C4-2B (cell line): Measurements from ENCODE around the gene SCRG1.
A peak's percentile ranks its signal among the peaks of the same experiment; 100 is the strongest.

ENCODE experiments used
- H3K27ac ChIP-seq: fragments of 450-650 bp; 2 replicates; pipeline ENCODE4 v1.5.1; 2017
- ZFX ChIP-seq: fragments of 450-650 bp; IDR thresholded peaks from 2 replicates; pipeline ENCODE4 v1.6.1; 2017
- TF ChIP-seq, protein P1 (sequence below): fragments of 450-650 bp; conservative IDR thresholded peaks from 2 replicates; pipeline ENCODE4 v1.5.1; 2017; ENCODE audit warnings: mild to moderate bottlenecking

SCRG1 gene

DNA sequence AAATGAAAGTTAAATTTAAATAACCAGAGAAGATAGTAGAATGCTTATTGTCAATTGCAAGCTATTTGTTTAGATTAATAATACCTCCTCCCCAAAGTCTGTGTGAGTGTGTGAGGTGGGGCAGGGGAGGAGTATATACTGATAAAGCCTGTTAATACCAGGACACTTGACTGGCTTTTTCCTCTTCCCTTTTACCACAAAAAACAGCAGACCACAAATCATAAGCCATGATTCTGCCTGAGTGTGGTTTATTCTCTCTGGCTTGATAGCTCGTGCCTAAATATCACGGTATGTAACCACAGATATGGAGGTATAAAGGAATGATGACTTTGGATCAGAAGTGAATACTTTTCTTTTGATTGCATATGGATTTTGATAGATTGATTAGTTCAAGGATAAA is 21.9 kb upstream of the SCRG1 start:
- no peak overlapping the region for H3K27ac ChIP-seq
- TF ChIP-seq, protein P1, sequence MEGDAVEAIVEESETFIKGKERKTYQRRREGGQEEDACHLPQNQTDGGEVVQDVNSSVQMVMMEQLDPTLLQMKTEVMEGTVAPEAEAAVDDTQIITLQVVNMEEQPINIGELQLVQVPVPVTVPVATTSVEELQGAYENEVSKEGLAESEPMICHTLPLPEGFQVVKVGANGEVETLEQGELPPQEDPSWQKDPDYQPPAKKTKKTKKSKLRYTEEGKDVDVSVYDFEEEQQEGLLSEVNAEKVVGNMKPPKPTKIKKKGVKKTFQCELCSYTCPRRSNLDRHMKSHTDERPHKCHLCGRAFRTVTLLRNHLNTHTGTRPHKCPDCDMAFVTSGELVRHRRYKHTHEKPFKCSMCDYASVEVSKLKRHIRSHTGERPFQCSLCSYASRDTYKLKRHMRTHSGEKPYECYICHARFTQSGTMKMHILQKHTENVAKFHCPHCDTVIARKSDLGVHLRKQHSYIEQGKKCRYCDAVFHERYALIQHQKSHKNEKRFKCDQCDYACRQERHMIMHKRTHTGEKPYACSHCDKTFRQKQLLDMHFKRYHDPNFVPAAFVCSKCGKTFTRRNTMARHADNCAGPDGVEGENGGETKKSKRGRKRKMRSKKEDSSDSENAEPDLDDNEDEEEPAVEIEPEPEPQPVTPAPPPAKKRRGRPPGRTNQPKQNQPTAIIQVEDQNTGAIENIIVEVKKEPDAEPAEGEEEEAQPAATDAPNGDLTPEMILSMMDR: no peak
- TF ChIP-seq ZFX: no peak

DNA sequence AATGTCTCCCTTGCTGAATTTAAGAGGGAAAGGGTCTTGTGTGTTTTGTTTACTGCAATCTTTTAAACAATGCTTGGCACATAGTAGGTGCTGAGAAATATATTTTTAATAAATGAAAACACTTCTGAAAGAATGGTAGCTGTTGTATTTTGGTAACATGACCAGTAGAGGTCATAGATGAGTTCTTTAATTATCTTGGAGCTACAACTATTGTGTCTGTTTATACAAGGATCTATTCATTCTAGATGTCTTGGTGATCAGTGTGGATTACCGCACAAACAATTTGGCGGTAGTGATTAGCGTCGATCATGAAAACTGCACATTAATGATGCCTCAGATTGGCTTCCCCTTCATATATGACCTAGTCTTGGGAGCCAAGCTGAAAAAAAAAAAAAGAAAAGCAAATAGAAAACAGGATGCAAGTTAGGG is 21.4 kb upstream of the SCRG1 start:
- TF ChIP-seq ZFX: no peak
- TF ChIP-seq, protein P1: peak; percentile 74
- no peak overlapping the region for H3K27ac ChIP-seq

DNA sequence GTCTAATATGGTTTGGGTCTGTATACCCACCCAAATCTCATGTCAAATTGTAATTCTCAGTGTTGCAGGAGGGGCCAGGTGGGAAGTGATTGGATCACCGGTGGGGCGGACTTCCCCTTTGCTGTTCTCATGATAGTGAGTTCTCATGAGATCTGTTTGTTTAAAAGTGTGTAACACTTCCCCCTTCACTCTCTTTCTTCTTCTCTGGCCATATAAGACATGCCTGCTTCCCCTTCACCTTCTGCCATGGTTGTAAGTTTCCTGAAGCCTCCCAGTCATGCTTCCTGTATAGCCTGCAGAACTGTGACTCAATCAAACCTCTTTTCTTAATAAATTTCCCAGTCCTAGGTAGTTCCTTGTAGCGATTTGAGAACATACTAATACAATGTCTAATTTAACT is 19.7 kb upstream of the SCRG1 start:
- H3K27ac ChIP-seq: no peak overlapping the region
- TF ChIP-seq, protein P1: no peak
- TF ChIP-seq ZFX: no peak

DNA sequence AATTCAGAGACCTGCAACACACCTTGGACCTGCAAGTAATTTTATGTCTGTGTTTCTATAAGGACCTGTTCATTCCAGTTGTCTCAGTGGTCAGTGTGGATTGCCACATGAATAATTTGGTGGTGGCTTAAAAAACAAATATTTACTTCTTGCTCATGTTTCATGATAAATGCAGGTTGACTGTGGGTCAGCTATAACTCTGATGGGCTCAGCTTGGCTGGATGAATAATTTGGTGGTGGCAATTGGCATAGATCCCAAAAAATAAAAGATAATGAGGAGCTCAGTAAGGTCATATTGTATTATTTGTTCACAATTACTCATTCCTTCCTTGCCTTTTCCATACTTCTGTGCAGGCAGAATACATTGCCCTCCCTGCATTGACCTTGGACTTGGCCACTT is 18.9 kb upstream of the SCRG1 start:
- H3K27ac ChIP-seq: no peak overlapping the region
- TF ChIP-seq ZFX: no peak
- TF ChIP-seq, protein P1: no peak

DNA sequence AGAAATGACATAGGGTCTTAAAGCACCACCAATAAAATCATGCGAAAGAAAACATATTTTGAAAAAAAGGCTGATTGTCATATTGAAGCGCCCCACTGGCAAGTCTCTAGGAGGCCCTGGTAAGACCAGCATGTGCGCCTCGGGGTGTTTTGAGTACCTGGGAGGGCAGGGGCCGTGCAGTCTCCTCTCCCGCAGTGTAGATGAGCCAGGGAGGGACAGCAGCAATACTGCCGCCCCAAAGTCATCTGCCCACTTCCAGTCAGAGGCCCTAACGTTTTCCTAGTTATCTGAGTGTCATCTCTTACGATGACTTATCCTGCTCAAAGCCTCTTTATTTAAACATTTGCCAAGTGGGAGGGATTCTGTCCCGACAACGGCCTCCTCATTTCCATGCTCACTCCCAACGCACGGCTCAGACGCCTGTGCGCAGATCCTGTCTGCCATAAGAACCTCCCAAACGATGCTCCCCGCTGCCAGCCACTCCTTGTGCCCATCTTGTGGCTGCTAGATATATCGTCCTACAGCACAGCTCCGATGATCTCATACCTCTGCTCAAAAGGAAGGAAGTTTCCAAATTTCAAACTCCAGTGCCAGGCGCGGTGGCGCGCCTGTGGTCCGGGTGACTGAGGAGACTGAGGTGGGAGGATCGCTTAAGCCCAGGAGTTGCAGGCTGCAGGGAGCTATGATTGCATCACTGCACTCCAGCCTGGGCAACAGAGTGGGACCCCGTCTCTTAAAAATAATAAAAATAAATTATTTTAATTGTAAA is 17.2 kb upstream of the SCRG1 start:
- TF ChIP-seq, protein P1: no peak
- TF ChIP-seq ZFX: no peak
- no peak overlapping the region for H3K27ac ChIP-seq

DNA sequence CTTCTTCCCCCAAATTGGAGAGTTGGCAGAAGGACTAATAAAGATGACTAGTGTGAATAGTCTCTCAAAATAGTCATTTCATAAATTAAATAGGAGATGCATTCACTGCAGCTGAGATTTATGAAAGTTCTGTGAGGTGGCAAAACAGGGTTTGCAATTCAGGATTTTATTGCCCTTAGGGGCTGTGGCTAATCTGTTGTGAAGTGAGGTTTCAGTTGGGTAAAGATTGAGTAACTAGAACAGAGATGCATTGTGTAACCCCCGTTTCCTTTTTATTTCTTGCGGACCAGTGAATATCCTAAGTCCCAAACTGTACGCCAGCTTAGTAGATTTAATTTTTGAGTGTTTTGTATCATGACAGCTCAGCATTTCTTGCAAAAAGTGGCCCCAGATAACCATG is 16.2 kb upstream of the SCRG1 start:
- TF ChIP-seq, protein P1: no peak
- TF ChIP-seq ZFX: no peak
- no peak overlapping the region for H3K27ac ChIP-seq

DNA sequence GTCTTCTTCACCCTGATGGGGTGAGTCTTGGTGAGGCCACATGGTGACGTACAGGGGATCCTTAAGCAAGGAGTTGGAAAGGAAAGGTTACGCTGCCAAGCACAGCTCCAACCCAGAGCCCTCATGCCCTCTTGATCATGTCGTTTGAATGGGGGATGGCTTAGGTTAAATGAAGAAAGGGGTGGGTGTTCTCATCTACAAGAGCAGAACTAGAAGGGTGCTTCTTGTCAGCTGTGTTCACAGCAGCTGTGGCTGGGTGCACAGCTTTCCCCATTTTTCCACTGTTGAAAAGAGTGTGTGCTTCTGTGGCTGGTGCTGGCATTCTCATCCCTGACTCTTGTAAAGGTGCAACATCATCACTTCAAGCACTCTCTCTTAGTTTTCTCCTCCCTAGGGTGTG is 15.5 kb upstream of the SCRG1 start:
- H3K27ac ChIP-seq: no peak overlapping the region
- TF ChIP-seq, protein P1: no peak
- no peak for TF ChIP-seq ZFX
